HG03432 (cell line): ENCODE results near the gene ANKMY1.

ENCODE experiments used
- ATAC-seq: cut with Tn5 transposase; IDR thresholded peaks from one replicate; pipeline ENCODE4 v1.9.1; 2021; ENCODE audit warnings: mild to moderate bottlenecking, moderate library complexity; ENCODE audit not compliant: unreplicated experiment

ANKMY1 gene

GRCh38 chr2:240462707-240463273 lies 95.0 kb downstream of the ANKMY1 start:
- no peak for ATAC-seq

GRCh38 chr2:240462073-240462706 lies 95.6 kb downstream of the ANKMY1 start:
- ATAC-seq, result no peak

GRCh38 chr2:240461471-240462072 lies 96.2 kb downstream of the ANKMY1 start:
- no peak for ATAC-seq

DNA sequence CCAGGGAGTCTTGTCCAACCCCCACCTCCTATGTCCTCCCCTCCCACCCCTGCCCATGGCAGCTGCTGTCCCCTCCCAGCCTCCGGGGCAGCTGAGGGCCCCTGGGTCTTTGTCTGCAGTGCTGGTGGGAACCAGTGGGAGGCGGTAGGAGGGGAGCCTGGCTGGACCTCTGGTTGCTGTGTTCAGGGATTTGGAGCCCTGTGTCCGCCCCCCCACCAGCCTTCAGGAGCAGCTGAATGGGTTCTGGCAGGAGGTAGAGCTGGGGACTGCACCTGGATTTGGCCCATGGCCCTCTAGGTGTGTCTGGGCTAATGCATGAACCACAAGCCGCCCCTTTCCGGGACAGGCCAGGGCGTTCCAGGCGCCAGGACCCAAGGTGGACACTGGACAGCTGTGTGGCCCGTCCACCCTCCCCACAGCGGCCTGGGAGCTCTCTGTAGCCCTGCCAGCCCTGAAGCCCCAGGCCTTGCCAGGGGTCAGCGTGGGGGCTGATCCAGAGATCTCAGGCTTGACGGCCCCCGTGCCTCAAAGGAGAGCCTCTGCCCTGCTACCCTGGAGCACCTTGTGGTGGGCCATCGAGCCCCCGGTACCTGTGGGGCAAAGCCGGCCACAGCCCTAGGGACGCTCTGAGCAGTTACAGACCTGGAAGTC lies 96.9 kb downstream of the ANKMY1 start:
- ATAC-seq, result no peak

- no peak for ATAC-seq
Measured at GRCh38 chr2:240460253-240460711, 97.5 kb downstream of the ANKMY1 start.

DNA sequence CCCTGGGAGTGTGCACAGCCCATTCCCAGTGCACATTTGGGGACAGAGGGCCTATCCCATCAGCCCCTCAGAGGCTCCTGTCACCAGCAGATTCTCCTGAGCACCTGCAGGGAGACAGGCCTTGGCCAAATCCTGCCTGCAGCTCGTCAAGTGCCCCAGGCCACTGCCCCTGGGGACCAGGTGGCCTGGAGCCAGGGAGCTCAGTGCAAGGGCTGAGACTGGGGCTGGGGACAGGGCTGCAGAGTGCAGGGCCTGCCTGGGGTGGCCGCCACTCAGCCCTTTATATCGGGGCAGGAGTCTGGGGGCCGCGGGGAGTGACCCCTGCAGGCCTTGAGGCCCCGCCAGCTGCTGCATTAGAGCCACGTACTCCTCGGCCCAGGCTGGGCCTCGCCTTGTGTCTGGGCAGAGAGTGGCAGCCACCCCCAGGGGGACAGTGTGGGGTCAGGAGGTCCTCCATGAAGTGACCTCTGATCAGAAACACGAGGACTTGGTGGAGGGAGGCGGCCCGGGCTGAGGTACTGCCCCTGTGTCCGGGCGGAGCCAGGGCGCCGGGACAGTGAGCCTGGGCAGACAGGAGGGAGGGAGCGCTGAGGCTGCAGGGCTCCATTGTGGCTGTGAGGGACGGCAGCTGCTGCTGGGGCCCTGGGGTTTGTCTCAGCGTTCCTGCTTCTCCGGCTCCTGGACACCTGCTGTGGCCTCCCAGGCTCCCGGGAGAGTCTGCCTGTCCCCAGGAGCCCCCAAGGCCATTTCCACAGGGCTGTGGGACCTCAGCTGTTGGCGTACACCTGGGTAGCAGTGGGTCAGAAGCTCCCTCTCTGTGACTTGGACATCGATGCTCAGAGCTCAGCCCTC lies 98.2 kb downstream of the ANKMY1 start:
- ATAC-seq, result no peak

GRCh38 chr2:240458900-240459391 lies 98.8 kb downstream of the ANKMY1 start:
- no peak for ATAC-seq

DNA sequence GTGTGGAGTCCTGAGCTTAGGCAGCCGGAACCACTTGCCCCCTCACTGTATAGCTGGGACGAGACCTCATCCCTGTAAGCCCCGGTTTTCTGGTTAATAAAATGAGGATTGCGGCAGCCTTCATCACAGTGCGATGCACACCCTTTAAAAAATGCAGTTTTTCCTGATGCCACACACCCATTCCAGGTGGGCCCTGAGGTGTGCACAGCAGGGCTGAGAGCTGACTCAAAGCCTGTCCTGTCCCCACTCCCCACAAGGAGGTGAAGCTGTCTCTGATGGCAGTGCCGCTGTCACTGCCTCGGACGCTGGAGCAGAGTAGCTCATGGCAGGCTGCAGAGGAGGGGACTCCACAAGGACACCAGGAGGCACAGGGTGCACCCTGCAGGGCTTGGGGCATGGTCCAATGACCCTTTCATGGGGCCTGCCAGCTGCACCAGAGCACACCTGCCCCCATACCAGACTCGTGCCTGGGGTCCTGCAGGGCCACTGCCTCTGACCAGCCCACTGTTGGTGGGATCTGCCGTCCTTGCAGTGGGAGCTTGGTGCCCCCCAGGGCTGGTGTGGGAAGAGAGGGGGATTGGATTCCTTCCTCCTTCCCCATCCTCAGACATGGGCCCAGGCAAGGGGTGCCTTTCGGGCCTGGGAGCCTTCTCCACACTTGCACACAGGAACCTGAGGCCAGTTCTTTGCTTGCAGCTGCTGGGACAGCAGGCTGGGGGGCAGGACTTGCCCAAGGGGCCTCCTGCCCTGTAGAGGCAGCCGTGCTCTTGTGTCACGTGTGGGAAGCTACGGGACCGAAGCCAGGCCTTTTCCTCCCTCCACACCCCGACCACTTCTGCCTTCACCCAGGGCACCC lies 99.5 kb downstream of the ANKMY1 start:
- ATAC-seq, result no peak

DNA sequence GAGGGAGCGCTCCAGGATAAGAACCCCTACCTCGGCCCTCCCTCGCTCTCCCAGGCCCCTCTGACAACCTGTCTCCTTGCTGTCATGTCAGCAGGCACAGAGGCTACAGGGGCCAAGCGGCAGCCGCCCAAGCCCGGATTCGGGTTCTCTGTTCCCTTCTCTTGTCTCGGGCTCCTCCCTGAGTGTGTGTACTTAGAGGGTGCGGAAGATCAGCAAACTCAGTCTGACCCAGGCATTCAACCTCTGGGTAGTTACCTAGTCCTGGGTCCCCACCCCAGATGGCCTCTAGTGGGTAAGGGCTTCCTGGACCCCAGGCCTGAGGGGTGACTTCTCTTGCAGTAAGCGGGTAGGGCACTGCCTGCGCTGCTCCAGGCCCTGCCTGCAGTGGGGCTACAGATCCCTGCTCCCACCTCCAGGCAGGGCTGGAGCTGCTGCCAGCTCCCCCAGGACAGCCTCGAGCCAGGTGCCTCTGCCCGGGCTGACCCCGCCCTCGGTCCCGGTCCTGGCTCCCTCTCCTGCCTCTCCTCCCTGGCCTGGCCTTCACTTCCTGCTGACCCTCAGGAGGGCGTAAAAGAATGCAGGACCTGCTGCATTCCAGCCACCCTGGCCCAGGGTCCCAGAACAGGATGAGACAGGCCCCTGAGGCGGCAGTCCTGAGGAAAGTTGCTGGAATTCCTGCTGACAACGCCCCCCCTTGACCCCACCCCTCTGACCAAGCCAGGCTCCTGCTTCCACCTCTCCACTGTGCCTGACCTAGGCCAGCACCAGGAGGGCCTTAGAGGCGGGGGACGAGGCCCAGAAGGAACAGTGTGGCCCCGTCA lies 100.4 kb downstream of the ANKMY1 start:
- ATAC-seq, result no peak

GRCh38 chr2:240456447-240457222 lies 101.2 kb downstream of the ANKMY1 start:
- no peak for ATAC-seq

- ATAC-seq, result no peak
Measured at GRCh38 chr2:240455647-240456446, 101.9 kb downstream of the ANKMY1 start.

DNA sequence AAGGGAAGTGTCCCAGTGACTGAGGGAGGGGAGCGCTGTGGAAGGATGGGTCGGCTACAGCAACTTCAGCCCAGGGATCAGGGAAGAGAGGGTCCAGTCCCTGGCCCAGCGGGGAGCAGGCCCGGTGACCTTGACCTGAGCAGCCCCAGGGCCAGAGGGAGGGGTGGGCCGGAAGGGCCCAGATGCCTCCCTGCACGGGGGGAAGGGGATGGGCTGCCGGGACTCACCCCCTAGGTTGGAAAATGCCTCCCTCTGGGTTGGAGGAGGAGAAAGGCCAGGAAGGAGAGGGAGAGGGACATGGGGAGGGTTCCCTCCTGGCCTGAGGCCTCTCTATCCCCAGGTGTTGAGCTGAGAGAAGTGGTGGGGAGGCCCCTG lies 102.5 kb downstream of the ANKMY1 start:
- no peak for ATAC-seq

DNA sequence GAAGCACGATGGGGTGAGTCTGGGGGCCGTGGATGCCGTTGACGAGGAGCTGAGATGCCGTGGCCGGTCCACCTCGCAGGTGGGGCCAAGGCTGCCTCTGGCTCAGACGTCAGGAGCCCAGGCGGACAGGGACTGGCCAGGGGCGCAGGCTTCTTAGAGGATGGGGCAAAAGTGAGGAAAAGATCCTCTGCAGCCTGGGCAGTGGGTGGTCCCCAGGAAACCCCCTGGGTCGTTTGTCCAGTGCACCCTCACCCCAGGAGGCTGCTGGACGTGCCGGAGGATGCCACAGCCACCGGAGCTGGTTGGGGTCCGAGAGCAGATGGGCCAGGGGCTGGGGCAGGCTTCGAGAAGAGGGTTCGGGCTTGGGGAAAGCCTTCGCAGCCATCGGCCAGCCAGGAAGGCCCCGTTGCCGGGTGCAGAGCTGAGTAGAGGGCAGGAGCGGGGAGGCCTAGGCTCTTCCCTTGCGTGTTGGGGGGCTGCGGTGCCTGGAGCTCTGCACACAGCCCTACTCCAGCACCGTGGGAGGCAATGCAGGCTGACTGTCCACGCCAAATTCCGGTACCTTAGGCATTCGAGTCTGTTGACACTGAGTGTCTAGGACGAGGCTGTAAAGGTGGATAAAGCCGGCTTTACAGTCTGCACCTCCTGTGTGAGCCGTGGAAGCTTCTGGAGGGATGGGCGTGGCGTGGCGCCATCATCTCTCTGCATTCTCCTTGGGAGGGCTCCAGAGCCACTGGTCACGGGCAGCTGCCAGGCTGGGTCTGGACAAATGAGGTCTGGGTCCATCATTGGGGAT lies 103.5 kb downstream of the ANKMY1 start:
- ATAC-seq, result no peak

- no peak for ATAC-seq
Measured at GRCh38 chr2:240453461-240454105, 104.2 kb downstream of the ANKMY1 start.

- ATAC-seq, result no peak
Measured at GRCh38 chr2:240452462-240453256, 105.1 kb downstream of the ANKMY1 start.
